Thoracic aorta (tissue), 2 donors: ENCODE data around the gene HES3. TPM values are rescaled to one million over a fixed set of nuclear protein-coding genes. Genes with fewer than 3 reads are reported as not detected.

Source experiments
- ATAC-seq: fragments of 150-250 bp; one replicate; pipeline ENCODE4 v1.8.0; 2017; ENCODE audit warnings: low read depth; ENCODE audit not compliant: insufficient number of reproducible peaks, low FRiP score
- DNase-seq: peaks from one replicate; pipeline ENCODE4 v3.0.0-alpha.2; 2020; ENCODE audit warnings: low spot score
- H3K27ac ChIP-seq, 2 donors: fragments of 200-600 bp; sonication (generic); 1 replicate in 1 of 2; 2 replicates in 1 of 2; pipeline ENCODE4 v1.5.1; 2016; ENCODE audit warnings: mild to moderate bottlenecking in 2 of 2, moderate library complexity in 2 of 2
- H3K27me3 ChIP-seq: fragments of 200-600 bp; sonication (generic); replicated peaks from 2 replicates; pipeline ENCODE4 v1.6.0; 2016; ENCODE audit warnings: mild to moderate bottlenecking; ENCODE audit not compliant: insufficient read depth
- H3K36me3 ChIP-seq: fragments of 200-600 bp; sonication (generic); one replicate; pipeline ENCODE4 v1.5.1; 2016
- H3K4me1 ChIP-seq, 2 donors: fragments of 200-600 bp; sonication (generic); 1 replicate in 1 of 2; 2 replicates in 1 of 2; pipeline versions ENCODE4 v1.5.1 to v1.6.0; 2016; ENCODE audit warnings: low read depth in 2 of 2, mild to moderate bottlenecking in 1 of 2; ENCODE audit not compliant: control insufficient read depth in 1 of 2
- H3K4me3 ChIP-seq: fragments of 200-600 bp; sonication (generic); 2 replicates; pipeline ENCODE4 v1.5.1; 2016; ENCODE audit warnings: mild to moderate bottlenecking
- H3K9me3 ChIP-seq: fragments of 200-600 bp; sonication (generic); 2 replicates; pipeline ENCODE4 v1.5.1; 2016
- total RNA-seq, 2 donors: library from RNA; depleted of rRNA; stranded (reverse); fragments of >200 nt; gene quantifications; one replicate each; pipeline versions ENCODE4 v1.1.0 to v1.2.3, GENCODE V29; 2016
- TF ChIP-seq, protein P1 (sequence below): fragments of 200-600 bp; sonication (generic); IDR thresholded peaks from one replicate; pipeline ENCODE4 v1.5.1; 2019; ENCODE audit warnings: antibody characterized with exemption

HES3 gene
- total RNA-seq, 2 donors from 2014 or later, result not detected

DNA sequence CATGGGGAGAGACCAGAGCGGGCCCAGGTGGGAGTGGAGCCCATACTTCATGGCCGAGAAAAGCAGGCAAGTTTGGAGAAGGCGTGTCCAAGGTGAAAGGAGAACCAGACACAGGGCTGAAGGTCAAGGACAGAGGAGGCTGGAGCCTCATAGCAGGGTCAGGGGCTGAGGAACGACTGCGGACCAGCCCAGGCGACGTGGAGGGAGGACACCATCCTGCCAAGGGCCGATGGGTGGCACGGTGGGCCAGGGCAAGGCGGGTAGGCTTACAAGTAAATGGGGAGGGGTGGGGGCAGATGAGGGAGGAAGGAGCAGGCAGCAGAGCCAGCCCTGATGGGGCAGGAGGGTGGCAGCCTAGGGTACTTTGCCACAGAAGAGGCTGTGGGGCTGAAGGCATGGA, 35.1 kb downstream of the HES3 start:
- Histone ChIP-seq H3K4me3 (no peak overlapping the region), H3K27me3 (no peaks in the 10 kb centered on the region), H3K4me1 (peaks cover 7 to 12% of the 10 kb centered on the region in 2 donors), H3K36me3 (no peaks in the 10 kb centered on the region), H3K9me3 (no peaks in the 10 kb centered on the region), H3K27ac (no peak overlapping the region)
- DNase-seq (no peak), ATAC-seq (no peak)
- TF ChIP-seq, protein P1, sequence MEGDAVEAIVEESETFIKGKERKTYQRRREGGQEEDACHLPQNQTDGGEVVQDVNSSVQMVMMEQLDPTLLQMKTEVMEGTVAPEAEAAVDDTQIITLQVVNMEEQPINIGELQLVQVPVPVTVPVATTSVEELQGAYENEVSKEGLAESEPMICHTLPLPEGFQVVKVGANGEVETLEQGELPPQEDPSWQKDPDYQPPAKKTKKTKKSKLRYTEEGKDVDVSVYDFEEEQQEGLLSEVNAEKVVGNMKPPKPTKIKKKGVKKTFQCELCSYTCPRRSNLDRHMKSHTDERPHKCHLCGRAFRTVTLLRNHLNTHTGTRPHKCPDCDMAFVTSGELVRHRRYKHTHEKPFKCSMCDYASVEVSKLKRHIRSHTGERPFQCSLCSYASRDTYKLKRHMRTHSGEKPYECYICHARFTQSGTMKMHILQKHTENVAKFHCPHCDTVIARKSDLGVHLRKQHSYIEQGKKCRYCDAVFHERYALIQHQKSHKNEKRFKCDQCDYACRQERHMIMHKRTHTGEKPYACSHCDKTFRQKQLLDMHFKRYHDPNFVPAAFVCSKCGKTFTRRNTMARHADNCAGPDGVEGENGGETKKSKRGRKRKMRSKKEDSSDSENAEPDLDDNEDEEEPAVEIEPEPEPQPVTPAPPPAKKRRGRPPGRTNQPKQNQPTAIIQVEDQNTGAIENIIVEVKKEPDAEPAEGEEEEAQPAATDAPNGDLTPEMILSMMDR, result no peak

DNA sequence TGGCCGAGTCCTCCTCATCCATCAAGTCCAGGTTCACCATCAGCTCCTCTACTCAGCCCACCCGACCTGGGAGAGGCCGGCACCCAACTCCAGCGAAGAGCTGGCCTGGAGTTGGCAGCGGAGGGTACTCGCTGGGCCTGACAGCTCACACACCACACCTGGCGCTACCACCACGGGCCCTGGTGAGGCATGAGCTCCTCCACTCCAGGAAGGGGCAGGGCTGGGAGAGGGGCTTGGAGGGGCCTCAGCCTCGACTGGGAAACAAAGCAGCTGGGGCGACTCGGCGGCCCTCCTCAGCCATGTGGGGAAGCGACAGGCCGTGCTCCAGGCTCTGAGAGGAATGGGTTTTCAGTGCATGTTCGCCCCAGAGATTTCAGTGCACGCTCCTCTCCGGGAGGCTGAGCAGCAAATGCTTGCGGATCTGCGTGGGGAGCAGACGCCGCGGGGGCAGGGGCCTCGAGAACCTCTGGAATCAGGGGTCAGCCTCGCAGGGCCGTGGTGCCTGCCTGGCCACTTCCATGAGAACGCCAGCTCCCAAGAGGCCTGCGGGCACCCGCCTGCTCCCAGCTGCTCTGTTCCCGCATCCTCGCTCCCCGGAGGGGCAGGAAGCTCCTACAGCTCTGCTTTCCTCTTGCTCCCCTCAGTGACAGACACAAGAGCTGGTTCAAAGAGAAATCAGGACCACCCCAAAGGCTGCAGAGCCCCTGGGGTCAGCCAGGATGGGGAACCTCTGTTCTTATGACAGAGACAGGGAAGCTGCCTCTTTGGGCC, 35.8 kb downstream of the HES3 start:
- DNase-seq (no peak), ATAC-seq (no peak)
- Histone ChIP-seq H3K4me1 (peaks cover 7 to 12% of the 10 kb centered on the region in 2 donors), H3K4me3 (no peak overlapping the region), H3K9me3 (no peaks in the 10 kb centered on the region), H3K27me3 (no peaks in the 10 kb centered on the region), H3K36me3 (no peaks in the 10 kb centered on the region), H3K27ac (no peak overlapping the region)
- TF ChIP-seq, protein P1, result no peak

DNA sequence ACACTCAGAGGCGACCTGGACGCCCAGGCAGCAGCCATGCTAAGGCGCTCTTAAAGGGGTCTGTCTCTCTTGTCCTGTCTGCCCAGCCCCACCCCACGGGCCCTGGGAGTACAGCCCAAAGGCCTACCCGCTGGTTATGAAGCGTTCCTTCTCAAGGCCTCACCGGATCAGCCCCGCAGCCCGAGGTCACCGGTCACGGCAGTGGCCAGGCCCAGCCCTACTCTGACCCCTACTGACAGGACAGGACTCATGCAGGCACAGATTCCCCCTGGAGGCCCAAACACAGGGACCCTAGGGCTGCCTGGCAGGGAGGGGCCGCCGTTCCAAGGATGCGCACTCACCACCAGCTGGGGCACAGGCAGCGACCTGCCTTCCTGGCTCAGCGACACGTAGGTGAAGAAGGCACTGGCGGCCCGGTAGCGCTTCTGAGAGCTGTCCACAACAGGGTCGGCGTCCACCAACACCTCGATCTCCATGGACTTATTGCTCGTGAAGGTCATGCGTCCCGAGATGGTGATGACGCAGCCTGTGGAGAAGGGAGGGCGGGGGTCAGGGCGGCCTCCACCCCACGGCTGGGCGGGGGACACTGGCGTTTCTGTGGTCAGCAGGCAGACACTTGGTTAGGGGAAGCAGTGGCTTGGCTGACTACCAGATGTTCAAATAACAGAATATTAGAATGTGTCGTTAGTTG, 36.9 kb downstream of the HES3 start:
- ATAC-seq (no peak), DNase-seq (no peak)
- TF ChIP-seq, protein P1, result no peak
- no peak overlapping the region for H3K4me3 ChIP-seq
- peaks cover 7 to 10% of the 10 kb centered on the region in 2 donors for H3K4me1 ChIP-seq
- no peaks in the 10 kb centered on the region for H3K36me3 ChIP-seq
- H3K27me3 ChIP-seq, result no peaks in the 10 kb centered on the region
- H3K9me3 ChIP-seq, result no peaks in the 10 kb centered on the region
- no peak overlapping the region for H3K27ac ChIP-seq

DNA sequence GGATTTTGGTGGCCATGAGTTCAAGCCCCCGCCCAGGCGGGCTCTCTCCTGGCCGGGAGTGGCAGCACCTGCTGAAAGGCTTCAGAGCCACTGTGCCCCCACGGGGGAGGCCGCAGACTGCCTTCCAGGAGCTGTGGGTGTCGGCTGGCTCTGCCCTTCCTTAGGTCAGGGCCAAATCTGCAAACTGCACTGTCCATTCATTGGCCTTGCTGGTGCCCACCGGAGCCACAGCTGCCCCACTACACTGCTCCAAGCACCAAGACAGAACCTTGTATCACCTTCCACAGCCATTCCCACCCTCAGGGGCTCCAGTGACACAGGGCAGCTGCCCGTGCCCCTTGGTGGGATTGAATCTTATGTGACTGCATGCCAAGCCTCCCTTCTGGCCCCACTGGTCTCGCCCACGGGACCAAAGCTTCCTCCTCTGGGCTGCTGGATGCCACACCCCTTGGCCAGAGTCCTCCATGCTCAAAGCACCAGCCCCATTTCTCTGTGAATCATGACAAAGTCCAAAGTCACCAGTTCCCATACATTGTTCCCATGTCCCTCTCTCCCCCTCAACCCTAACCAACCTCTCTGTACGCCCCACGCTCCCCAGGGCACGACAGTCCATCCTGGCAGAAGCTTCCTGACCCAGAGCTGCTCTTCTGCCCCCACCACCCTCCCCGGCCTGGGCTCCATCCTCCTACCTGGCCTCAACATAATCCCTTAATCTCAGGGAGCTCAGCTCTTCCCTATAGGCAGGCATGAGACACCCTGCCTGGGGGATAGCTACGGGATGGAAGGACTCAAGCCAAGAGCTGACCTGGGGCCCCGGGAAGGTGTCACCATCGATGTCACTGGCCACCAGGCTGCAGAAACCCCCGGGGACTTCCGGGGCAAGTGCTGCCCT, 37.8 kb downstream of the HES3 start:
- DNase-seq (no peak), ATAC-seq (no peak)
- TF ChIP-seq, protein P1, result no peak
- H3K27ac ChIP-seq, result no peak overlapping the region
- H3K27me3 ChIP-seq, result no peaks in the 10 kb centered on the region
- no peaks in the 10 kb centered on the region for H3K36me3 ChIP-seq
- H3K4me1 ChIP-seq, result peaks cover 2% of the 10 kb centered on the region in 2 donors
- no peak overlapping the region for H3K4me3 ChIP-seq
- no peaks in the 10 kb centered on the region for H3K9me3 ChIP-seq
